Measurements from ENCODE around the gene SCAPER.

DNA sequence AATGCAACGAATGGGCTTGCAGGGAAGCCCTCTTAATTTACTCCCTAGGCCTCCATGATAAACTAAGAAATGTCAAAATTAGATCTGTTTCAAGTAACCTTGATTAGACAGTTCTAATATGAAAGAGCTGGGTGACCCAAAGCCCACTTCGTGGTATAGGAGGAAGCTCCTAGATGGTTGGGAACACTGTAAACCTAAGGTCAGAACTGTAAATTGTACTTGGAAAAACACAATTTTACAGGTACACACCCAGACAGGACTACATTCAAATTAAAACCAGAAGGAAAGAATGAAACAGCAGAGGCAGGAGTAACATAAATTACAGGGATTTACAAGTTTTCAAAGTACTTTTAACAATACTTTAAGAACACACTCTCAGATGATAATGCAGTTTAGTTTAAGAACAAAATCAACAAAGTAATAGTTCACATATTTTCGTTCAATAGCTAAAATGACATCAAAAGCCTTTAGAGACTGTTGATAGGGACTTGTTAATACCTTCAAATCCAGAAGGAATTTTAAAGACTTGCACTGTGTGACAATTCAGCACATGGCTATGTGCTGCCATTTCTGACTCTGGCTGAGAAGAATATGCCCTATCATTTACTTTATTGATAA lies 550.2 kb downstream of the SCAPER start:
- no peak for TF ChIP-seq CTCF (IDR thresholded peaks at IDR 0.05; ENCODE audit: poor library complexity, severe bottlenecking)
- no peak for TF ChIP-seq POLR2AphosphoS5 (IDR thresholded peaks at IDR 0.05)
- no peak for TF ChIP-seq RAD21 (conservative IDR thresholded peaks at IDR 0.05)
- no peak for TF ChIP-seq EP300 (conservative IDR thresholded peaks at IDR 0.05; ENCODE audit: poor library complexity, severe bottlenecking)
- TF ChIP-seq EZH2 (IDR thresholded peaks at IDR 0.05; ENCODE audit: borderline replicate concordance, insufficient read depth, low read length, poor library complexity, severe bottlenecking) = no peak
- no peak for TF ChIP-seq REST (IDR thresholded peaks at IDR 0.05; ENCODE audit: borderline replicate concordance)
- TF ChIP-seq SMC3 (conservative IDR thresholded peaks at IDR 0.05; ENCODE audit: poor library complexity) = no peak
- TF ChIP-seq MXI1 (conservative IDR thresholded peaks at IDR 0.05; ENCODE audit: poor library complexity, severe bottlenecking) = no peak
